Measurements from ENCODE around the gene ARHGAP24. TPM values are rescaled to one million over a fixed set of nuclear protein-coding genes. Genes with fewer than 3 reads are reported as not detected.

ARHGAP24 gene
- polyA plus RNA-seq, 3 donors, result 12.5 to 32.0 (median 18.8) TPM

- Mint-ChIP-seq H3K9me3 (peaks cover 0 to 3% (median 0%) of the 10 kb centered on the region in 7 donors), H3K4me1 (peaks cover 11% of the 10 kb centered on the region), H3K27me3 (ENCODE audit: low read depth in 3 of 3) (peaks cover 0 to 1% (median 0%) of the 10 kb centered on the region in 3 donors), H3K27ac (no peak overlapping the region), H3K36me3 (peaks cover 0 to 2% of the 10 kb centered on the region in 2 donors), H3K4me3 (no peak overlapping the region)
- DNase-seq, result no peak
- Histone ChIP-seq H3K4me3 (replicated peaks in 1 of 3; ENCODE audit: low read depth in 2 of 3, low read length in 3 of 3) (no peak overlapping the region), H3K4me2 (replicated peaks; ENCODE audit: extremely low read depth, low read length, poor library complexity, severe bottlenecking) (no peak overlapping the region), H4K20me1 (ENCODE audit: insufficient read depth, low read length) (peaks cover 51% of the 10 kb centered on the region), H3K79me2 (ENCODE audit: insufficient read depth, low read length) (no peaks in the 10 kb centered on the region), H3K27me3 (ENCODE audit: control insufficient read depth in 2 of 2, insufficient read depth in 2 of 2, low read length in 2 of 2) (no peaks in the 10 kb centered on the region), H3K9me3 (replicated peaks in 1 of 2; ENCODE audit: control insufficient read depth in 1 of 2, insufficient read depth in 1 of 2, low read length in 2 of 2) (no peaks in the 10 kb centered on the region), H3K36me3 (replicated peaks in 1 of 2; ENCODE audit: control insufficient read depth in 1 of 2, insufficient read depth in 2 of 2, low read length in 2 of 2) (no peaks in the 10 kb centered on the region), H3K9ac (ENCODE audit: insufficient read depth, low read length, poor library complexity, severe bottlenecking) (no peak overlapping the region), H3K27ac (ENCODE audit: low read depth in 1 of 2, low read length in 2 of 2) (no peak overlapping the region), H3K4me1 (ENCODE audit: control insufficient read depth in 1 of 2, insufficient read depth in 2 of 2, low read length in 2 of 2) (no peaks in the 10 kb centered on the region), H2AFZ (ENCODE audit: insufficient read depth, low read depth, low read length, poor library complexity, severe bottlenecking) (no peak overlapping the region)
- no peak for TF ChIP-seq CTCF (IDR thresholded peaks at IDR 0.05)
- 100% methylated on average over 1 of the region's 5 CpGs for WGBS (ENCODE audit: insufficient coverage)
- intact Hi-C loops (cut with micrococcal nuclease), result no loop called here
Measured at GRCh38 chr4:85824166-85824945, 349.4 kb downstream of the ARHGAP24 start.

- intact Hi-C loops (cut with micrococcal nuclease), result no loop called here
Measured at GRCh38 chr4:85826060-85826678, 351.2 kb downstream of the ARHGAP24 start.

More at GRCh38 chr4:85826060-85826678, 351.2 kb downstream of the ARHGAP24 start:
- Histone ChIP-seq H3K4me2 (replicated peaks; ENCODE audit: extremely low read depth, low read length, poor library complexity, severe bottlenecking) (no peak overlapping the region), H3K36me3 (replicated peaks in 1 of 2; ENCODE audit: control insufficient read depth in 1 of 2, insufficient read depth in 2 of 2, low read length in 2 of 2) (no peaks in the 10 kb centered on the region), H3K27me3 (ENCODE audit: control insufficient read depth in 2 of 2, insufficient read depth in 2 of 2, low read length in 2 of 2) (no peaks in the 10 kb centered on the region), H3K27ac (ENCODE audit: low read depth in 1 of 2, low read length in 2 of 2) (no peak overlapping the region), H3K4me3 (replicated peaks in 1 of 3; ENCODE audit: low read depth in 2 of 3, low read length in 3 of 3) (no peak overlapping the region), H4K20me1 (ENCODE audit: insufficient read depth, low read length) (peaks cover 56% of the 10 kb centered on the region), H3K9ac (ENCODE audit: insufficient read depth, low read length, poor library complexity, severe bottlenecking) (no peak overlapping the region), H2AFZ (ENCODE audit: insufficient read depth, low read depth, low read length, poor library complexity, severe bottlenecking) (no peak overlapping the region), H3K4me1 (ENCODE audit: control insufficient read depth in 1 of 2, insufficient read depth in 2 of 2, low read length in 2 of 2) (no peaks in the 10 kb centered on the region), H3K79me2 (ENCODE audit: insufficient read depth, low read length) (no peaks in the 10 kb centered on the region), H3K9me3 (replicated peaks in 1 of 2; ENCODE audit: control insufficient read depth in 1 of 2, insufficient read depth in 1 of 2, low read length in 2 of 2) (no peaks in the 10 kb centered on the region)
- WGBS (ENCODE audit: insufficient coverage), result 0% methylated on average over 3 of the region's 7 CpGs
- no peak for DNase-seq
- Mint-ChIP-seq H3K27ac (no peak overlapping the region), H3K4me1 (peaks cover 11% of the 10 kb centered on the region), H3K36me3 (peaks cover 0 to 2% of the 10 kb centered on the region in 2 donors), H3K4me3 (no peak overlapping the region), H3K9me3 (no peaks in the 10 kb centered on the region), H3K27me3 (ENCODE audit: low read depth in 3 of 3) (peaks cover 0 to 1% (median 0%) of the 10 kb centered on the region in 3 donors)
- TF ChIP-seq CTCF (IDR thresholded peaks at IDR 0.05), result no peak

Data from CD14-positive monocyte (primary cell).